Stimulated activated CD4-positive, alpha-beta T cell treated with anti-CD3 and anti-CD28 coated beads, Interleukin-4, amount 100 ng/mL, for 1 hour (primary cell): Measurements from ENCODE around the gene CD300H.
"Not testable (repeated sequence)": the region's sequence is repeated elsewhere in the genome, so short reads cannot be mapped to it uniquely, and the experiment has no call there.

ENCODE experiments used
- DNase-seq: peaks from one replicate; pipeline ENCODE4 v3.0.0-alpha.2; 2020

The CD300H gene

DNA sequence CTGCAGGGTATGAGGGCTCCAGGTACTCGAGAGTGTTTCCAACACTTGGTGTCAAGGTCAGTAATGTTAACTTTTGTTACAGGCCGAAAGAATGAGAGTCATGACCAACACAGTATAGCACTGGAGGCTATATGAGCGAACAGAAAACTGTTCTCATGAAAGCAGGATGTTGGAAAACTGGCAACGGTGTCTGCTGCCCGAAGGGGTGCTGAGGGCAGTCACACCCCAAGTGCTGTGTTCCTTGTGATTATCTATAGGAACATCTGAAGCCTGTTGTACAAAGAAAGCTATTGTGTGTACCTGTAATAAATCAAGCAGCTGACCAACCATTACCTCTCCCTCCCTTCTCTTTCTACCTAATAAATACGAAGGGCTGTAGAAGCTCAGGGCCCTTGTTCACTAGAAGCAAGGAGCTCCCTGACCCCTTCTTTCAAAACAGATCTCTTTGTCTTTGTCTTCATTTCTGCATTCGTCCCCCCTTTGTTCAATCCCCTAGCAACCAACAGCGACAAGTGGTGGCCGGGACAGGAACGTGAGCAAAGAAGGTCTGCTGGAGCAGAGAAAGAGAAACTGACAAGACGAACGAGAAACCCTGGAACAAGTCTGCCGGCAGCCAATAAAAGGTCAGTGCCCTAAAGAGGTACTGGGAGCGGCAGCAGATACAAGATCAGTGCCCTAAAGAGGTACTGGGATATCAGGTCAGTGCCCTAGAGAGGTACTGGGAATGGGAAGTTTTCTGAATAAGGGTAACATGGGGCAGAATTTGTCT is 17.2 kb upstream of the CD300H start:
- no peak for DNase-seq

DNA sequence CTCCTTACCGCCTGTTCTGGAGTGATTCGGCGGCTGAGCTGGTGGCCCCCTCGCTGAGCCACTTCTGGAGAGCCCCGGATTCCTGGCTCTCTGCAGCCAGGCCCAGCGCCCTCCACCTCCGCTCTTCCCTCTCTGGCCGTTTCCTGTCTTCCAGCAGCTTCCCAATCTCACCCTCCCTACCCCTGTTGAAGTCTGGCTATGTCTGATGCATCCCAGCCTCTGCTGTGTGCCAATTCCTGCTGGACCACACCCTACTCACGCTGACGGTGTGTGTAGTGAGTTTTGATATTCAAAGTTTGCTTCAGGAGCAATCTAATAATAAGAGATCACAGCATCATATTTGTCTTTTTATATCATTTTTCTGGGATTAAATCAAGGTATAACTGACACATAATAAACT is 15.3 kb upstream of the CD300H start:
- DNase-seq = no peak

DNA sequence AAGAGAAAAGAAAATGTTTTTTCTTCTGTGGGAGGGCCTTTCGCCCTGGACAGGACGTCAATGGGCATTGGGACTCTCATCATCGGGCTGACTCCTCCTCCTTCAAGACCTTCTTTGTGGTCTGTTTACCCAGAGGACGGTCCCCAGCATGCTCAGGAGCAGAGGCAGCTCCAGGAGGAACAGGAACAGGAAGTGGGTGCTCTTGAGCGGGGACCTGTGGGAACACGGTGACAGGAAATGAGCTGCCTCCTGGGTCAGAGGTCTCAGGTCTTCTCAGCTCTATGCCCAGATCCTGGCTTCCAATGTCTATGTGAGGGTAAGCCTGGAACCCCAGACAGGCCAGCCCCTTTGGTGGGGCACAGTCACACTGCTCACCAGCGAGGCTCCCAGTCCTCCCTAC is 12.6 kb upstream of the CD300H start:
- no peak for DNase-seq

DNA sequence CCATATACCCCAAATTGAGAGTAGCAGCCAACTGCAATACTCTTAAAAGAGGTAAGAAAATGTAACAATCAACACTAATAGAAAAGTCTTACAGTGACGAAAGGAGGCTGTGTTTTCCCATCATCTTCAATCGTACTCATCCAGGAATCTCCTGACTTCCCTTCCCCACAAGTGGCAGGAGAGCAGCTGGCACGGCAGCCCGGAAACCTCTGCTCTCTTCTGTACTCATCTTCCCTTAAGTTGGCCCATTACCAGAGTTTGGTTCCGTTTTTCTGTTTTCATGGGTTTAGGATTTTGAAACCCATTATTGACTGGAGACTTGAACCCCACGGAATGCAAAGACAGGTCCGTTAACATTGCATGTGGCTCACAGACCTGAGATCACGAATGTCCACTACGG is 11.7 kb upstream of the CD300H start:
- no peak for DNase-seq

DNA sequence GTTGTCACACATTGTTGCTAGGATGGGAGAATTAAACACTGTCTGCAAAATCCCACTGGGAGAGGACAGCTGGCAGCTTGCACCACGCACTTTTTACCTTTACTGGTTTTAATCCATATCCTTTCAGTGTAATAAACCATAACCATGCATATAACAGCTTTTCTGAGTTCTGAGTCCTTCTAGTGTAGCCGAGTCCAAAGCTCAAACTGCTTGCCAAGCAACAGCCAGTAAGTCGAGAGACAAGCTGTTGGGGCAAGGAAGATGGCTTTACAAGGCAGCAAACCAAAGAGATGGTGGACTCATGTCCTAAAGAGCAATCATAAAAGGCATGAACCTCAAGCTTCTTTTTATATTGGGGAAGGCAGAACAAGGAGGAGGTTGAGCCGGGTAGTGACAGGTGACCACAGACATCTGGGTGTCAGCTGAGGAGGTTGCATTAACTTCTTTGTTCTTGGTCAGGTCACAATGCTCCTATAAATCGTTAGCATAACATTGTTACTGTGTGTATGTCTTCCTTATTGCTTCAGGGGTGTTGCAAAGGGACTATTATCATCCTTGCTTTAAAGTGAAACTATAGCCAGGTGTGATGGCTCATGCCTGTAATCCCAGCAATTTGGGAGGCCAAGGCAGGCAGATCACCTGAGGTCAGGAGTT is 7.3 kb upstream of the CD300H start:
- DNase-seq = no peak

DNA sequence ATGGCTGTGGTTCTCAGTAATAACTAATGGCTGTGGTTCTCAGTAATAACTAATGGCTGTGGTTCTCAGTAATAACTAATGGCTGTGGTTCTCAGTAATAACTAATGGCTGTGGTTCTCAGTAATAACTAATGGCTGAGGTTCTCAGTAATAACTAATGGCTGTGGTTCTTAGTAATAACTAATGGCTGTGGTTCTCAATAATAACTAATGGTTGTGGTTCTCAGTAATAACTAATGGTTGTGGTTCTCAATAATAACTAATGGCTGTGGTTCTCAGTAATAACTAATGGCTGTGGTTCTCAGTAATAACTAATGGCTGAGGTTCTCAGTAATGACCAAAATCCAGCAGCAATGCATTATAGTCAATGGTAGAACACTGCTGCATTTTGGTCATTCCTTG is 6.3 kb upstream of the CD300H start:
- not testable (repeated sequence) for DNase-seq

DNA sequence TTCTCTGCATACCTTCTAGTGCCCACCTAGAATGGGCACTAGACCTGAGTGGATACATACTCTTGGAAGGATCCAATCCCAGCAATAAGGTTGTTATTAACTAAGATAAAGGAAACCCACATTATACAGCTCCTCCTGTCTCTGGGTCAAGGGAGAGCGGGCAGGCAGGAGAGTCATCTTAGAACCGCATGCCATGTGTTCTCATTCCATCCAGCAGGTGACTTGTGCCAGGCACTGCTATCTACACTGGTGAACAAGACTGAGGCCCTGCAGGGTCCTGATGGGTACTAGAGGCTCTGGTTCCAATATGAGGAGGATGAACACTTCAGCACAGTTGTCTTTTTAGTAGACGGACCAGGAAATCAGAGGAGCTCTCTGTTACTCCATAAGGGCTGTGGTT is 5.9 kb upstream of the CD300H start:
- DNase-seq = no peak

DNA sequence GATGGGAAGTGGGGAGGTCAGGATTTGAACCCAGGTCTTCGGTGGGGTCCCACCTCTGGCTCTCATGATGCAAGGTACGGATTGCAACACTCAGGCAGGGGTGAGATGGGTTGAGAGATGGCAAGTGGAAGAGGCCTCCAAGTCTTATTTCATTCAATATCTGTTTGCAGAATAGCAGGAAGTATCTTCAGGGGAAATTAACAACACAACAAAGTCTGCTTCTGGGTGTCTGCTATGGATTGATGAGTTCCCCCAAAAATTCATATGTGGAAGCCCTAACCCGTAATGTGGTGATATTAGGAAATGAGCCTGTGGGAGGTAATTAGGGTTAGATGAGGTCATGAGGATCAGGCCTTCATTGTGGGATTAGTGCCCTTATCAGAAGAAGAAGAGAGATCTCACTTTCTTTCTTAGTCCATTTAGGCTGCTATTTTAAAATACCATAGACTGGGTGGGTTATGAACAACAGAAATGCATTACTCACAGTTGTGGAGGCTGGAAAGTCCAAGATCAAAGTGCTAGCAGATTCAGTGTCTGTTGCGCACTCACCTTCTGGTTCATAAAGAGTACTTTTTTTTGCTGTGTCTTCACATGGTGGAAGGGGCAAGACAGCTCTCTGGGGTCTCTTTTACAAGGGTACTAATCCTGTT is 4.4 kb upstream of the CD300H start:
- no peak for DNase-seq

DNA sequence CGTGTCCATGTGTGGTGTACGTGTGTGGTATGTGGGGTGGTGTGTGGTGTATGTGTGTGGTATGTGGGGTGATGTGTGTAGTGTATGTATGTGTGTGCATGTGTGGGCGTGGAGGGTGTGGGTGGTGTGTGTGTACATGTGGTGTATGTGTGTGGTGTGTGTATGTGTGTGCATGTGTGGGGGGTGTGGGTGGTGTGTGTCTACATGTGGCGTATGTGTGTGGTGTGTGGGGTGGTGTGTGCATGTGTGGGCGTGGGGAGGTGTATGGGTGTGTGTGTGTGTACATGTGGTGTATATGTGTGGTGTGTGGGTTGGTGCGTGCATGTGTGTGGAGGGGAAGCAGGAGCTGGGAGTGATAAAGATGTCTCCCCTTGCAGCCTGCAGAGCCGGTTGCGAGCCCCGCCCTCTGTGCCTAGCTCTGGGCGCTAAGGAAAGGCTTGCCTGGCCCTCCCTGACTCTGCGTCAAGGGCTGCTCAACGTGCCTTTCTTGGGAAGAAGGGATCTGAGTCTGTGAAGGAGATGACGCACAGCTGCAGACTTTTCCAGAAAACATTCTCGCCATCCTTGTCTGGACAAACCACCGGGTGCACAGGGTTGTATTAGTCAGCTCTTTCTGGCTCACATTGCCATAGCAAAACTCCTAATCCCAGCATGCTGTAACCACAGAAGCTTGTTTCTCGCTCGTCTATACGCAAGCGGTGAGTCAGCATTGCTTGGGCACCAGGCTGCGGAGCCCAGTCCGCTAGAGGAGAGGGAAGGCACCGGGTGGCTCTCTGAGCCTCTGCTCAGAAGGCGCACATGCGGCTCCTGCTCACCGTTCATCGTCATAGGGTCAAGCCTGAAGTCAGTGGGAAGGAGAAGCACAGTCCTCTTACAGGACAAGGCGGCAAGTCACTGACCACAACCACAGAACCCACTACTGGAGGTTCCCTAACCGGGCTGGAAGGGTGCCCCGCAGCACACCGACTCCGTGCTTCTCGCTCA is 2.0 kb upstream of the CD300H start:
- no peak for DNase-seq

DNA sequence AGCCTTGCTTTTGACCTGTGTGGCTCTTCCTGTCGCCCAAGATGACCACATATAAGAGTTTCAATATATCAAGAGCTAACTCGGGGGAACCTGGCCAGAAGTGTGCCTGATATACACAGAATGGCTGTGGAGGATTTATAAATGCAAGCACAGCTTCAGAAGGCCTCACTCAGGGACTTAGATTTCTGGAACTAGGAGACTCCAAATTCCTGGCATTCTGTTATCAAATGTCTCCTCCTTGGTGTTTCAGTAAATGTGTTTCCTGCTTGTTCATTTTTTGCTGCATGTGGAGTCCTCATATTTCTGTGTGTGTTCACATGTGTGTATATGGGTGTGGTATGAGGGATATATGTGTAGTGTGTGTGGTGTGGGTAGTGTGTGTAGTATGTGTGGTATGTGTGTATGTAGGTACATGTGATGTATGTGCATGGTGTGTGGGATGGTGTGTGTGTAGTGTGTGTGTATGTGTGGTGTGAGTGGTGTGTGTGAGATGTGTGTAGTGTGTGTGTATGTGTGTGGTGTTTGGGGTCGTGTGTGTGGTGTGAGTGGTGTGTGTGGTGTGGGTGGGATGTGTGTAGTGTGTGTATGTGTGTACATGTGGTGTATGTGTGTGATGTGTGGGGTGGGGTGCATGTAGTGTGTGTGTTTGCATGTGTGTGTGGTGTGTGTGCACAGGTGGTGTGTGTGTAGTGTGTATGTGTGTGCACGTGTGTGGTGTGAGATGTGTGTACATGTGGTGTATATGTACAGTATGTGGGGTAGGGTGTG is 981 bp upstream of the CD300H start:
- no peak for DNase-seq

DNA sequence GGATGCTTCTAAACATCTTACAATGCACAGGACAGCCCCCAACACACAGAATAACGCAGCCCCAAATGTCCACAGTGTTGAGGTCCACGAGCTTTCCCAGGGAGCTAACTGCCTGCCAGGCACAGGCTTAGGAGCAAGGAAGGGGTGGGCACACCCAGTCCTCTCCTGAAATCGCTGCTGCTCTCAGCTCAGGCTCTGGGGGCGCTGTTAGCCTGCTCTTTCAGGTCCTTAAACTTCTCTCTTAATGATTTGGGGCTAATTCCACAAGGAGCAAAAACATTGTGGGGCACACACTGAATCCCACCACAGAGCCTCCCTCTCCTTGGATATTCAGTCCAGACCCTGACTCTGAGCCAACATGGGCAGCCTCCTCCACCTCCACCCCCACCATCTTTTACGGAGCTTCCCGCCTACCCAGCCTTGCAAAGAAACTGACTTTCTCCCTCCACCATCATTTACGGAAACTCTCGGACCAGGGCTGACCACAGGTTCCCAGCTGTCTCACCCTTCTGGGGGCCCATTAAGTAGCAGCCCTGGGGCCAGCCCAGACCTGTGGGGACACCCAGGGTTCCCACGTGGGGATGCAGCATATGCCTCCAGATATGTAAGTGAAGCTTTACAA is 1.1 kb downstream of the CD300H start:
- DNase-seq = peak; percentile 23

DNA sequence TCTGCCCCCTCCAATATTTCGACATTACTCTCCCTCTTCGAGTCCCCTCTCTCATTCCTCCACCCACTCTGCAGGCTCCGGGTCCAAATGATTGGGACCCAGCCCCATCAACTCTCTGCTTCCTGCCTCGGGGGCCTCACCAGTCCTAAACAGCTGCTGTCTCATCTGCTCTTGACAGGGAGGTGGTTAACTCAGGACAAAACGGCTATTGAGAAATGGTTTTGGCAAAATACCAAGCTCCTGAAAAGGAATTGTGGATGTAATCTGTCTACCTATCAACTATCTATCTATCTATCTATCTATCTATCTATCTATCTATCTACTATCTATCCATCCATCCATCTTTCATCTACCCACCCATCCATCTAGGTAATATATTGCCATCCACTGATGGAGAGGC is 2.2 kb downstream of the CD300H start:
- no peak for DNase-seq

DNA sequence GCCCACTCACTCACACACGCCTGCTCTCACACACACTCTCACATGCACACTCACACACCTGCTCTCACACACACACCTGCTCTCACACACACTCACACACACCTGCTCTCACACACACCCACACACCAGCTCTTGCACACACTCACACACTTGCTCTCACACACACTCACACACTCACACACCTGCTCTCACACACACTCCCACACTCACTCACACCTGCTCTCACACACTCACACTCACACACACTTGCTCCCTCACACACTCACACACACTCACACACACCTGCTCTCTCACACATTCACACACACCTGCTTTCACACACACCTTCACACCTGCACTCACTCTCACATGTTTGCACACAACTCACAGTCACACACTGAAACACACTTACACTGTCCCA is 4.0 kb downstream of the CD300H start:
- DNase-seq = no peak

DNA sequence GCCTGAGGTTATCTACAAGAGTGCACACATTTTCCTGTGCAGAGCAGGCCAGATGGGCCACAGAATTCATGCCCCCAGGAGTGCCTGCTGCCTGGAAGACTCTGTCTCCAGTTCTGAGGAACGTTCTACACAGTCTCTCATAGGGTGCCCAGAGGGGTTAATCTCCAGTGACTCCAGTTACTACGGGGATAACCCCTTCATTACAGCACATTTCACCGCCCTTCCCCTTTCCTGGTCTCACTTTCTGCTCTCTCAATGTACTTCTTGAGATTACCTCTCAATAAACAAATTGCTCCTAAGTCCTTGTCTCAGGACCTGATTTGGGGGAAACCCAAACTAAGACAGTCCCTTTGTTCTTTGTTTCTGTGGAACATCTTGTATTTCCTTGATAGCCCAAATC is 5.7 kb downstream of the CD300H start:
- no peak for DNase-seq

DNA sequence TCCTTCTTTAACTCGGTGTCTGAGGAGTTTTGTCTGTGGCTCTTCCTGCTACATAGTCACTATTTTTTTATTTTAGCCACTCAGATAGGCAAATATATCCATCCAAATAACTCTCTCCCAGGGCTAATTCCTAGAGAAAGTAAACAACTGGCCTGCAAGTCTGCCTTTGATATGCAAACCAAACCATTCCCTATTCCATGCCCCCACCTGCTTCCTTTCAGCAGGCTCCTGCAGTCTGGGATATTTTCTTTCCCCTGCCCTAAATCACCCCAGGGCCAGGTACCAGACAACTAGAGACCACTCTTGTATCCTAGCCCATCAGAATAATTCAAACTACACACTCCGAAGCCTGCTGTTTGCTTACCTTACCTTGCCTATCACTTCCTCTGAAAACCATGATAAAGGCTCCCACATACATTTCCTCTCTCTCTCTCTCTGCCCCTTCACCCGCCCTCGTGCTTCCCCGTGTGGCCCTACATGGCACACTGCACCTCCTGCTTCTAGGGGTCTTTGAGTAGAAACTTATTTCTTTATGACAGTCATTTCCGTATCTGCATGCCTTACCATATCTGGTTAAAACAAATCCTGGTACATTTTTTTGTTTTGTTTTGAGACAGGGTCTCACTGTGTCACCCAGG is 8.3 kb downstream of the CD300H start:
- no peak for DNase-seq

DNA sequence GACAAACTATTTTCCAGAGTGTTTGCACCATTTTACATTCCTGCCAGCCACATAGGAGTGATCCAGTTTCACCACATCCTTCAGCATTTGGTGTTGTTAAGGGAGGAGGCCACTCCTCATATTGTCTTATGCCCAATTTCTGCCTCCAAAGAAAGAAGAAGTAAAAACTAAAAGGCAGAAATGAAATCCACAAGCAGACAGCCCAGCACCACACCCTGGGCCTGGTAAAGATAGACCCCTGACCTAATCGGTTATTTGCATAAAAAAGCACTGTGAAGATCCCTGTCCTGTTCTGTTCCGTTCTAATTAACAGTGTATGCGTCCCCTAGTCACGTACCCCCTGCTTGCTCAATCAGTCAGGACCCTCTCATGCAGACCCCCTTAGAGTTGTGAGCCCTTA is 8.9 kb downstream of the CD300H start:
- DNase-seq = not testable (repeated sequence)

DNA sequence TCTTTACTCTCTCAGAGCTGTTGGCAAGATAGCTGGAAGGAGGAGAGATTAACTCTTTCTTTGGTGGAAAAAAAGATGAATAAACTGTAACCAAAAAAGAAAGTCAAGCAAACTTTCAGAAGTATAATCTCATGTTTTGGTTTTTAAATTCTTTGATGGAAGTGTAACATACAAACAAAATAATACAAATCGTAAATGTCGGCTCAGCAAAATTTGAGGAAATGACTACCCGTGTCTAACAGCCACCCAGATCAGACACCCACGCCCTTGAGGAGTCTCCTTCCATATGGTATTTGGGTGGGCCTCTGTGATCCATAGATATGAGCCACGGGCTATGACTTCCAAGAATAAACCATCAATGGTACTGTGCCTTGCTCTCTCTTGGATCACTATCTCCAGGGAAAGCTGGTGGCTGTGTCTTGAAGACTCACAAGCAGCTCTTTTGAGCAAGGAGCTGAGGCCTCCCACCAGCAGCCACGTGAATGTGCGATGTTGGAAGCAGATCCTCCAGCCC is 11.8 kb downstream of the CD300H start:
- DNase-seq = no peak

DNA sequence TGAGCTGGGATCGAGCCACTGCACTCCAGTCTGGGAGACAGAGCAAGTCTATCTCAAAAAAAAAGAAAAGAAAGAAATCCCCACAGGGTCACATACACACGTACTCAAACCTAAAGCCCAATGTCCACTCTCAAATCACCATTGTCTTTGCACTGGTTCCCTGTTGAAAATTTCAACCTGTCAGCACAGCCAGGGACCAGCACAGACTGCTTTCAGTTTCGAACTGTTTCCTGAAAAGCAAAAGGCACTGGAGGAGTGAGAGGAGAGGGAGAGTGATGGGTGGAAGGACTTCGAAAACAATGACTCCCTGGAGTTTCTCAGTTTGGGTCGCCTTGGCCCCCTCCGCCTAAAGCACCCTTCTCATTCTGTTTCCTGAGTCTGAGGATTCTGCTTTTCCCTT is 12.4 kb downstream of the CD300H start:
- DNase-seq = no peak

DNA sequence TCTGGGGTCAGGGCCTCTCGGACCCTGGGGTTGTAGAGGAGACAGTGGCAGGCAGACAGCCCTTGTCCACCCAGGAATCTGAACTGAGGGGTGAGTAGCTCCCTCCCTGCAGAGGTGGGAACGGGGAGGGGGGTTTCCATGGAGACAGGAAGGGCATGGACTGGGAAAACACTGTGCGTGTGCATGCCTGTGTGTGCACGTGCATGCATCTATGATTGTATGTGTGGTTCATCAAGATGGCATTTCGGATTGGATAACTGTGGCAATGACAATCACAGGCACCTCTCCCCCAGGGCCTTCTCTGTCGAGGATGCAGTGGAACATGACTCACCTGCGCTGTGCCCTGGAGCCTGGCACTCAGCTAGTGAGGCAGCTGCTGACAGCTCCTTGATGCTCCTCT is 15.3 kb downstream of the CD300H start:
- no peak for DNase-seq

DNA sequence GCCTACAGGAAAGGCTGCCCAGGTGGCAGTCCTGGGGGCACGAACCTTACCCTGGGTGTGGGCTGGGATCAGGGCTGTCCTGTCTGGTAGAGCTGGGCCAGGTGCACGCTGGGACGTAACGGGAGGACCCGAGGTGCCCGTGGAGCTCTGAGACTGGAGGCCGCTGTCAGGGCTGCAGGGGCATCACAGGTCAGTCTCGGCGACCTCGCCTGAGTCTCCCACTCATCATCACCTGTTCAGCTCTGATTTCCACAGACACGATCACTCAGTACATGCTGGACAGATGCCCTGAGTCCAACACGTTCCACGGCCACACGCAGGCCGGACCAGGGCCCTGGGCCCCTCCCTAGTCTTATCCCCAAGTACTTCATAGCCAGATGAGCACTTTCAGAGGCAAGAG is 16.7 kb downstream of the CD300H start:
- DNase-seq = no peak

DNA sequence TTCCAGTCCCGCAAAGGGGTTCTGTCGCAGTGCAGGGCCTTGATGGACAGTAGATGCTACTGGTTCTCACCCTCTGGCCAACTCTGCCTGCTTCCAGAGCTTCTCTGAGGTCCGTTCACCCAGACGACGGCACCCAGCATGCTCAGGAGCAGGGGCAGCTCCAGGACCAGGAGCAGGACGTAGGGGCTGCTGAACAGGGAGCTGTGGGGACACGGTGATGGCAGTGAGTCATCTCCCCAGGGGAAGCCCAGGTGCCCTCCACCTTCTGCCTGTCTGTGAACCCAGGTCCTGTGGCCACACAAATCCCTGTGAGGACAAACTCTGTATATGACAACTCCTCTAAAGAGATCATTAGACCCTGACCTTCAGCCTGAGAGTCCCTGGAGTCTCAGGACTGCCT is 18.0 kb downstream of the CD300H start:
- DNase-seq = no peak
